Measurements from ENCODE around the gene MKNK1.

MKNK1 gene

GRCh38 chr1:46643368-46643775 is 39.3 kb upstream of the MKNK1 start:
- no peaks in the 10 kb centered on the region for H3K27me3 ChIP-seq (ENCODE audit: control insufficient read depth in 1 of 2, insufficient read depth in 2 of 2, low read length in 2 of 2)
- peaks cover 7 to 25% of the 10 kb centered on the region in 2 donors for H3K36me3 ChIP-seq (ENCODE audit: control insufficient read depth in 1 of 2, insufficient read depth in 2 of 2, low read length in 2 of 2)
- no peak overlapping the region for H3K27ac ChIP-seq (ENCODE audit: low read depth, low read length)
- peaks cover 0 to 8% of the 10 kb centered on the region in 2 donors for H3K4me1 ChIP-seq (ENCODE audit: control insufficient read depth in 1 of 2, insufficient read depth in 2 of 2, low read length in 2 of 2)
- no peak overlapping the region for H3K9ac ChIP-seq (ENCODE audit: low read depth in 1 of 2, low read length in 2 of 2)
- no peaks in the 10 kb centered on the region for H3K9me3 ChIP-seq (ENCODE audit: control insufficient read depth in 1 of 2, low read length in 2 of 2)
- H3K4me3 ChIP-seq (ENCODE audit: low read depth in 1 of 2, low read length in 2 of 2) = no peak overlapping the region

- H3K36me3 ChIP-seq (ENCODE audit: control insufficient read depth in 1 of 2, insufficient read depth in 2 of 2, low read length in 2 of 2) = peaks cover 3 to 23% of the 10 kb centered on the region in 2 donors
- H3K4me3 ChIP-seq (ENCODE audit: low read depth in 1 of 2, low read length in 2 of 2) = no peak overlapping the region
- no peaks in the 10 kb centered on the region for H3K9me3 ChIP-seq (ENCODE audit: control insufficient read depth in 1 of 2, low read length in 2 of 2)
- H3K27ac ChIP-seq (ENCODE audit: low read depth, low read length) = no peak overlapping the region
- no peaks in the 10 kb centered on the region for H3K27me3 ChIP-seq (ENCODE audit: control insufficient read depth in 1 of 2, insufficient read depth in 2 of 2, low read length in 2 of 2)
- no peak overlapping the region for H3K9ac ChIP-seq (ENCODE audit: low read depth in 1 of 2, low read length in 2 of 2)
- H3K4me1 ChIP-seq (ENCODE audit: control insufficient read depth in 1 of 2, insufficient read depth in 2 of 2, low read length in 2 of 2) = peaks cover 0 to 8% of the 10 kb centered on the region in 2 donors
Measured at GRCh38 chr1:46642115-46642680, 38.1 kb upstream of the MKNK1 start.

DNA sequence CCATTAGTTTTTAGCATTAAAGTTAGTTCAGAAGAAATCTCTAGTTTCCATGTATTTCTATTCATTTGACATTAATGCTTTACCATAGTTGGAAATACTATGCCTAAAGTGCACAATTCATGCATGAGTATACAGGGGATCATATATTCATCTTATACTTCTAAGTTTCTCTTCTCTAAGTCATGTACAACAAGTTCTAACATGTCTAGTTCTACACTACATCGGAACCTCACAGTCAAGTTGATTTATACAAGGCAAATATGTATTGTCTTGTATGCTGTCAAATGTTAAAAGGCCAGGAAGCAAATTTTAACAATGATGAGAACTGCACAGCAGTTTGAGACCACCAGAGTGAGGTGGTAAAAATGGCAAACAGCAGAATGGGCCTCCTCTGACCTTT is 35.5 kb upstream of the MKNK1 start:
- Histone ChIP-seq H3K4me3 (ENCODE audit: low read depth in 1 of 2, low read length in 2 of 2) (no peak overlapping the region), H3K9ac (ENCODE audit: low read depth in 1 of 2, low read length in 2 of 2) (no peak overlapping the region), H3K9me3 (ENCODE audit: control insufficient read depth in 1 of 2, low read length in 2 of 2) (no peaks in the 10 kb centered on the region), H3K36me3 (ENCODE audit: control insufficient read depth in 1 of 2, insufficient read depth in 2 of 2, low read length in 2 of 2) (peaks cover 16 to 41% of the 10 kb centered on the region in 2 donors), H3K27me3 (ENCODE audit: control insufficient read depth in 1 of 2, insufficient read depth in 2 of 2, low read length in 2 of 2) (no peaks in the 10 kb centered on the region), H3K4me1 (ENCODE audit: control insufficient read depth in 1 of 2, insufficient read depth in 2 of 2, low read length in 2 of 2) (peaks cover 0 to 8% of the 10 kb centered on the region in 2 donors), H3K27ac (ENCODE audit: low read depth, low read length) (no peak overlapping the region)

- Histone ChIP-seq H3K4me3 (ENCODE audit: low read depth in 1 of 2, low read length in 2 of 2) (no peak overlapping the region), H3K27me3 (ENCODE audit: control insufficient read depth in 1 of 2, insufficient read depth in 2 of 2, low read length in 2 of 2) (no peaks in the 10 kb centered on the region), H3K36me3 (ENCODE audit: control insufficient read depth in 1 of 2, insufficient read depth in 2 of 2, low read length in 2 of 2) (peaks cover 20 to 46% of the 10 kb centered on the region in 2 donors), H3K9me3 (ENCODE audit: control insufficient read depth in 1 of 2, low read length in 2 of 2) (no peaks in the 10 kb centered on the region), H3K4me1 (ENCODE audit: control insufficient read depth in 1 of 2, insufficient read depth in 2 of 2, low read length in 2 of 2) (peaks cover 0 to 8% of the 10 kb centered on the region in 2 donors), H3K27ac (ENCODE audit: low read depth, low read length) (no peak overlapping the region), H3K9ac (ENCODE audit: low read depth in 1 of 2, low read length in 2 of 2) (no peak overlapping the region)
Measured at GRCh38 chr1:46638921-46639320, 34.9 kb upstream of the MKNK1 start.

DNA sequence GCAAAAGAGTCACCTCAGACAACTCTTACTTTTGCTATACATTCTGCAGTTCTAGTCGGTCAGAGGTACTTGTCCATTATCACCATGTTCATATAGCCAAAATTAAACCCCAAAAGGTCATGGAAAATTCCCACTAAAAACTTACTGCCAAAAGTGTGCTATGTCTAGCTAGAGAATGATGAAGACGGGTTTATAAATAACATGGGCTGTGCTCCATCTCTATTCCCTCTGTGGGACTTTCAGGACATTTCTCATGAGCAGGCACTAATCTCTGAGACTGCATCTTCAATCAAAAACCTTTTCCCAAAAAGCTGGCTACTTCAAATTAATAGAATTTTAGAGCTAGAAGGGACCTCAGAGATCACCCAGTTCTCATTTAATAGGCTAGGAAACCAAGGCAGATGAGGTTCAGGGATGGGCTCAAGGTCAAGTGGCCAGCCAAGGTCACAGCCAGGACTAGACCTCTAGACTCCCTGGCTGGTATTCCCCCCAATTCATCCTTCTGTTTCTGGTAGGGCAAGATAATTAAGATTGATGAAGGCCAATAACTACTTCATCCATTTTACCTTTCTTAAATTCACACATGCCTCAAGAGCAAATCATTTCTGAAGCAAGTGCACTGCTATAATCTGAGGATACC is 33.5 kb upstream of the MKNK1 start:
- no peak overlapping the region for H3K9ac ChIP-seq (ENCODE audit: low read depth in 1 of 2, low read length in 2 of 2)
- H3K36me3 ChIP-seq (ENCODE audit: control insufficient read depth in 1 of 2, insufficient read depth in 2 of 2, low read length in 2 of 2) = peaks cover 31 to 49% of the 10 kb centered on the region in 2 donors
- peaks cover 0 to 8% of the 10 kb centered on the region in 2 donors for H3K4me1 ChIP-seq (ENCODE audit: control insufficient read depth in 1 of 2, insufficient read depth in 2 of 2, low read length in 2 of 2)
- no peak overlapping the region for H3K27ac ChIP-seq (ENCODE audit: low read depth, low read length)
- no peaks in the 10 kb centered on the region for H3K9me3 ChIP-seq (ENCODE audit: control insufficient read depth in 1 of 2, low read length in 2 of 2)
- H3K27me3 ChIP-seq (ENCODE audit: control insufficient read depth in 1 of 2, insufficient read depth in 2 of 2, low read length in 2 of 2) = no peaks in the 10 kb centered on the region
- no peak overlapping the region for H3K4me3 ChIP-seq (ENCODE audit: low read depth in 1 of 2, low read length in 2 of 2)

DNA sequence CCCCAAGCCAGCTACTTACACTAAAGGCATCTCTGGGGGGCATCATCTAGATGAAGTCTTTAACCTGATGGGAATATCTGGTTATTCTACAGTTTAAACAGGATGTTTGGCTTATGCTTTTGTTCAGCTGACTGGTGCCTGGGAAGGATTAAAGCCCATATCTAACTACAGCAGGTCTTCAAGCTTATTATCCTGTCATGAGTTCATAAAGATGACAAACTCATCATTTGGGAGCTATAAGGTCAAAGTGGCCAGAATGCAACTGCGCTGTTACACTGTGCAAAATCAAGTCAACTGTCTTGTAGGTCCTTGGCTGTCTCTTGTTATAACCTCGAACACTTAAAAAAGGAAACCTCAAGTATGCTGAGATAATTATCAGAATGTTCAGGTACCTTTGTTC is 31.1 kb upstream of the MKNK1 start:
- peaks cover 36 to 60% of the 10 kb centered on the region in 2 donors for H3K36me3 ChIP-seq (ENCODE audit: control insufficient read depth in 1 of 2, insufficient read depth in 2 of 2, low read length in 2 of 2)
- H3K9ac ChIP-seq (ENCODE audit: low read depth in 1 of 2, low read length in 2 of 2) = no peak overlapping the region
- no peaks in the 10 kb centered on the region for H3K27me3 ChIP-seq (ENCODE audit: control insufficient read depth in 1 of 2, insufficient read depth in 2 of 2, low read length in 2 of 2)
- H3K27ac ChIP-seq (ENCODE audit: low read depth, low read length) = no peak overlapping the region
- H3K4me3 ChIP-seq (ENCODE audit: low read depth in 1 of 2, low read length in 2 of 2) = no peak overlapping the region
- peaks cover 0 to 8% of the 10 kb centered on the region in 2 donors for H3K4me1 ChIP-seq (ENCODE audit: control insufficient read depth in 1 of 2, insufficient read depth in 2 of 2, low read length in 2 of 2)
- H3K9me3 ChIP-seq (ENCODE audit: control insufficient read depth in 1 of 2, low read length in 2 of 2) = no peaks in the 10 kb centered on the region

- H3K9ac ChIP-seq (ENCODE audit: low read depth in 1 of 2, low read length in 2 of 2) = no peak overlapping the region
- no peaks in the 10 kb centered on the region for H3K27me3 ChIP-seq (ENCODE audit: control insufficient read depth in 1 of 2, insufficient read depth in 2 of 2, low read length in 2 of 2)
- H3K4me1 ChIP-seq (ENCODE audit: control insufficient read depth in 1 of 2, insufficient read depth in 2 of 2, low read length in 2 of 2) = no peaks in the 10 kb centered on the region
- H3K9me3 ChIP-seq (ENCODE audit: control insufficient read depth in 1 of 2, low read length in 2 of 2) = no peaks in the 10 kb centered on the region
- H3K4me3 ChIP-seq (ENCODE audit: low read depth in 1 of 2, low read length in 2 of 2) = no peak overlapping the region
- H3K27ac ChIP-seq (ENCODE audit: low read depth, low read length) = no peak overlapping the region
- H3K36me3 ChIP-seq (ENCODE audit: control insufficient read depth in 1 of 2, insufficient read depth in 2 of 2, low read length in 2 of 2) = peaks cover 29 to 50% of the 10 kb centered on the region in 2 donors
Measured at GRCh38 chr1:46630719-46631118, 26.7 kb upstream of the MKNK1 start.

- Histone ChIP-seq H3K4me1 (ENCODE audit: control insufficient read depth in 1 of 2, insufficient read depth in 2 of 2, low read length in 2 of 2) (no peaks in the 10 kb centered on the region), H3K36me3 (ENCODE audit: control insufficient read depth in 1 of 2, insufficient read depth in 2 of 2, low read length in 2 of 2) (no peaks in the 10 kb centered on the region), H3K4me3 (ENCODE audit: low read depth in 1 of 2, low read length in 2 of 2) (no peak overlapping the region), H3K9ac (ENCODE audit: low read depth in 1 of 2, low read length in 2 of 2) (no peak overlapping the region), H3K27ac (ENCODE audit: low read depth, low read length) (no peak overlapping the region), H3K9me3 (ENCODE audit: control insufficient read depth in 1 of 2, low read length in 2 of 2) (no peaks in the 10 kb centered on the region), H3K27me3 (ENCODE audit: control insufficient read depth in 1 of 2, insufficient read depth in 2 of 2, low read length in 2 of 2) (no peaks in the 10 kb centered on the region)
Measured at GRCh38 chr1:46623743-46624644, 19.9 kb upstream of the MKNK1 start.

DNA sequence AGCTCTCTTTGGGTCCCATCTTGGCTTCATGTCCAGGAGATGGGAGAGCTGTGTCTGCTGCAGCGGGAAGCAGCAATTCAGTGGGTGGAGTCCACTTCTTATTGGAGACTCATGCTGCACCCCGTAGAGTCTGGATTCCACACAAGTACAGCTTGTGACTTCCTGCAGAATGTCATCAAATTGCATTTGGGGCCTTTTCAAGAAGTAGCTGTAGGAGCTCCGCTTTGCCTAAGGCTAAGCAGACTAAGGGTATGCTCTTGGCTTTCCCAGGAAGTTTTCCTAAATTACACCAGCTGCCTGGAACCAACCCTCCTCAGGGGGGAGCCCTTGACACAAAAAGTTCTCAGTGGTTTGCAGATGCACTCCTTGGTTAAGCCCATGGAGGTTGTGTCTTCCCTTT is 18.3 kb upstream of the MKNK1 start:
- H3K27me3 ChIP-seq (ENCODE audit: control insufficient read depth in 1 of 2, insufficient read depth in 2 of 2, low read length in 2 of 2) = no peaks in the 10 kb centered on the region
- peaks cover 1 to 2% of the 10 kb centered on the region in 2 donors for H3K4me1 ChIP-seq (ENCODE audit: control insufficient read depth in 1 of 2, insufficient read depth in 2 of 2, low read length in 2 of 2)
- H3K9me3 ChIP-seq (ENCODE audit: control insufficient read depth in 1 of 2, low read length in 2 of 2) = no peaks in the 10 kb centered on the region
- no peak overlapping the region for H3K27ac ChIP-seq (ENCODE audit: low read depth, low read length)
- no peak overlapping the region for H3K4me3 ChIP-seq (ENCODE audit: low read depth in 1 of 2, low read length in 2 of 2)
- no peak overlapping the region for H3K9ac ChIP-seq (ENCODE audit: low read depth in 1 of 2, low read length in 2 of 2)
- no peaks in the 10 kb centered on the region for H3K36me3 ChIP-seq (ENCODE audit: control insufficient read depth in 1 of 2, insufficient read depth in 2 of 2, low read length in 2 of 2)

- Histone ChIP-seq H3K9ac (ENCODE audit: low read depth in 1 of 2, low read length in 2 of 2) (no peak overlapping the region), H3K9me3 (ENCODE audit: control insufficient read depth in 1 of 2, low read length in 2 of 2) (no peaks in the 10 kb centered on the region), H3K36me3 (ENCODE audit: control insufficient read depth in 1 of 2, insufficient read depth in 2 of 2, low read length in 2 of 2) (no peaks in the 10 kb centered on the region), H3K4me1 (ENCODE audit: control insufficient read depth in 1 of 2, insufficient read depth in 2 of 2, low read length in 2 of 2) (peaks cover 5 to 6% of the 10 kb centered on the region in 2 donors), H3K27ac (ENCODE audit: low read depth, low read length) (no peak overlapping the region), H3K27me3 (ENCODE audit: control insufficient read depth in 1 of 2, insufficient read depth in 2 of 2, low read length in 2 of 2) (no peaks in the 10 kb centered on the region), H3K4me3 (ENCODE audit: low read depth in 1 of 2, low read length in 2 of 2) (no peak overlapping the region)
Measured at GRCh38 chr1:46621930-46622329, 17.9 kb upstream of the MKNK1 start.
